ENCODE data around the gene TSPAN18.

DNA sequence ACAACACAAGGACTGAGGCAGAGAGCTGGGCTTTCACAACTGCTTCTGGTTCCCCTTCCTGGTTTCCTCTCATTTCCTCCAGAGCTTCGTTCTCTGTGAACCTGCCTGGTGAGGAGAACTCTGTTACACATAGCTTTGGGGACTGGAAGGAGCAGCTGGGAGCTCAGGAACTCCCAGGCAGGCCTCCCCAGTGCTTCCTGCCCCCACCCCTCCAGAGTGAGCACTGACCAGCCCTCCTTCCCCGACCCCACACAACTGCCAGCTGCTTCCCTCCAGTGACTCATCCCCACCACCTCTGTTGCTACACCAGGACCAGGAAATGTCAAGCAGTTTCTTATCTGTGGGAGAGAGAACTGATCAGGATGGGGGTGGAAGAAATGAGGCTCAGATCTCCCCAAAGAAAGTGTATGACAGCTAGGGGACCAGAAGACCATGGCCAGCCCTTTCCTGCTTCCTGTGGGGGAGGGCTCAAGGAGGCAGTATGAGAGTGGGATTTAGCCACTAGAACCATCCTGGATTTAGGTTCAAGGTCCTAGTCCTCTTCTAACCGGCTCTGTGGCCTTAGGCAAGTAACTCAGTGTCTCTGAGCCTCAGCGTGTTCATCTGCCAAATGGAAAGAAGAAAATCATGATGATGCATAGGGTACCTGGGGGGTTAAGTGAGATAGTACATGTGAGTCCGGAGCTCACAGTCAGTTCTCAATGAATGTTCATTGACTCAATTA is 228.4 kb downstream of the TSPAN18 start:
- TF ChIP-seq EZH2 (IDR thresholded peaks at IDR 0.05; ENCODE audit: insufficient read depth, poor library complexity, severe bottlenecking), result no peak
- no peak for TF ChIP-seq EZH2phosphoT487 (IDR thresholded peaks at IDR 0.05; ENCODE audit: insufficient read depth, low read depth)

Measured in GM23248 (cell line).